Cardiac muscle cell (in vitro differentiated cells and primary cell): ENCODE data around the gene LTC4S. TPM values are rescaled to one million over a fixed set of nuclear protein-coding genes. Genes with fewer than 3 reads are reported as not detected.

Experiments
- DNase-seq, 2 donors: peaks; one replicate each; pipeline versions ENCODE4 v3.0.0 to v3.0.0-alpha.2; 2010 to 2017; ENCODE audit warnings: low read depth in 1 of 2, low spot score in 1 of 2
- H3K27ac ChIP-seq: fragments of 200-600 bp; sonication (generic); 2 replicates; pipeline ENCODE4 v1.5.1; 2016
- H3K27me3 ChIP-seq: fragments of 200-600 bp; sonication (generic); 2 replicates; pipeline ENCODE4 v1.6.0; 2016; ENCODE audit warnings: control low read depth
- H3K36me3 ChIP-seq: fragments of 200-600 bp; sonication (generic); 2 replicates; pipeline ENCODE4 v1.5.1; 2016; ENCODE audit warnings: control low read depth
- H3K4me1 ChIP-seq: fragments of 200-600 bp; sonication (generic); 2 replicates; pipeline ENCODE4 v1.8.1; 2017; ENCODE audit warnings: low read depth, mild to moderate bottlenecking, mixed run types
- H3K4me3 ChIP-seq: fragments of 200-600 bp; sonication (generic); 2 replicates; pipeline ENCODE4 v1.5.1; 2016; ENCODE audit warnings: mild to moderate bottlenecking
- H3K9me3 ChIP-seq: fragments of 200-600 bp; sonication (generic); 2 replicates; pipeline ENCODE4 v1.5.1; 2017; ENCODE audit warnings: low read depth, mild to moderate bottlenecking, control low read depth
- CTCF ChIP-seq: IDR thresholded peaks from 2 replicates; pipeline ENCODE4 v1.5.1; 2012; ENCODE audit warnings: low read depth, mild to moderate bottlenecking, low read length
- polyA plus RNA-seq: library from polyadenylated mRNA; unstranded; fragments of >200 nt; fragmentation: Nextera tagmentation; extraction: Ambion mirVana; gene quantifications from 2 replicates; pipeline ENCODE4 v1.2.1, GENCODE V29; 2016
- total RNA-seq: library from RNA; depleted of rRNA; stranded (reverse); fragments of >200 nt; gene quantifications from 2 replicates; pipeline ENCODE4 v1.2.3, GENCODE V29; 2016

Gene LTC4S
- total and polyA plus RNA-seq, 2 experiments from 2014 or later, result 5.3 to 14.0 TPM

- Histone ChIP-seq H3K9me3 (no peaks in the 10 kb centered on the region), H3K4me3 (no peak overlapping the region), H3K36me3 (peaks cover 56% of the 10 kb centered on the region), H3K4me1 (no peaks in the 10 kb centered on the region), H3K27ac (peak overlapping the region; percentile 6), H3K27me3 (no peaks in the 10 kb centered on the region)
- no peak for DNase-seq
- TF ChIP-seq CTCF, result no peak
These were observed 33.9 kb downstream of the LTC4S start for GRCh38 chr5:179827680-179828079.

DNA sequence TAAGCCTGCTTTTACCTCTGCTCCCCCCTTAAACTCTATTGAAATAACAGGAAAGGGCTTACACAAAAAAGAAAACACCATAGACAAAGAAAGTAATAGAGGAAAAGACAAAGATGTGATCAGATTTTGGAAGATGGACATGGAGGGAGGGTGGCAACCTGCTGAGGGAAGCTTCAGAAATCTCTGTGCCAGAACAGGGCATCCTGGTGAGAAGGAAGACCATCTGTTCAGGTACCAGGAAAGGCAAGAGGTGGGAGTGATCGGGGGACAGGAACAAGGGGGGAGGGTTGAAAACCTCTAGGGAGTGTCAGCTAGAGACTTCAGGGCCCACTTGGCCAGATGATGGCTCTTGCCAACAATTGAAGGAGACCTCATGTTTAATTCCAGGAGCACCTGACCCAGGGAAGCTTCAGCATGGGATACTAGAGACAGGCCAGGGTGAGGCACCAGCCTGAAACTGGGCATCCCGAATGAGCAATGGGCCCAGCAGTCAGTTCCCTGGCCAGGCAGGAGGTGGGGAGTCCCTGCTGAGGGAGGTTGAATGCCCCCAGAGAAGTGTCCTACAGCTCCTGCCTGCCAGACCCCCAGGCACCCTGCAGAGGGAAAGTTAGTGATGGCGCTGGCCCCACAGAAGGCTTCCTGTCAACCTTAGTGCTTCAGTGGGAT lies 35.1 kb downstream of the LTC4S start:
- Histone ChIP-seq H3K27ac (no peak overlapping the region), H3K4me1 (no peaks in the 10 kb centered on the region), H3K4me3 (no peak overlapping the region), H3K27me3 (no peaks in the 10 kb centered on the region), H3K9me3 (no peaks in the 10 kb centered on the region), H3K36me3 (peaks cover 64% of the 10 kb centered on the region)
- TF ChIP-seq CTCF, result no peak
- no peak for DNase-seq

- Histone ChIP-seq H3K36me3 (peaks cover 55% of the 10 kb centered on the region), H3K27me3 (no peaks in the 10 kb centered on the region), H3K9me3 (no peaks in the 10 kb centered on the region), H3K27ac (no peak overlapping the region), H3K4me1 (no peaks in the 10 kb centered on the region), H3K4me3 (no peak overlapping the region)
- TF ChIP-seq CTCF, result no peak
- DNase-seq, result no peak
These were observed 36.1 kb downstream of the LTC4S start for GRCh38 chr5:179829732-179830435.

DNA sequence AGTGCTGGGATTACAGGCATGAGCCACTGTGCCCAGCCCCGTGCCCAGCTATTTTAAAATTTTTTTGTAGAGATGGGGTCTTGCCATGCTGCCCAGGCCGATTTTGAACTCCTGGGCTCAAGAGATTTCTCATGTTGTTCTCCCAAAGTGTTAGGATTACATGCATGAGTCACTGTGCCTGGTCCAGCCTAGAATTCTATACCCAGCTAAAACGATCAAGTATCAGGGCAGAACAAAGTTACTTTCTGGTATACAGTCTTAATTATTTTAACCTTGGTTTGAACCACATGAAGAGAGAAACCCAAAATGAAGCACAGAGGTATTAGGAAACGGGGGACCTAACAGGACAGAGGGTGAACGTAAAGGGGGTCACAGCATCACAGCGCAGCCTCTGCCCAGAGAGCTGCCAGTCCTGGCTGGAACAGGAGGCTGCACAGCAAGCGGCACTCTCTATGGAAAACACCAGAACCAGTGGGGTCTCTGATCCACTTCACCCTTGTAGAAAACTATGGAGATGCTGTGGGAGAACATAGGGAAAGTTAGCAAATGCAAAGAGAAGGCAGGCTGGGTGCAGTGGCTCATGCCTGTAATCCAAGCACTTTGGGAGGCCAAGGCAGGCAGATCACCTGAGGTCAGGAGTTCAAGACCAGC lies 37.2 kb downstream of the LTC4S start:
- Histone ChIP-seq H3K27me3 (no peaks in the 10 kb centered on the region), H3K4me3 (no peak overlapping the region), H3K27ac (no peak overlapping the region), H3K4me1 (no peaks in the 10 kb centered on the region), H3K9me3 (no peaks in the 10 kb centered on the region), H3K36me3 (peaks cover 46% of the 10 kb centered on the region)
- no peak for DNase-seq
- no peak for TF ChIP-seq CTCF

DNA sequence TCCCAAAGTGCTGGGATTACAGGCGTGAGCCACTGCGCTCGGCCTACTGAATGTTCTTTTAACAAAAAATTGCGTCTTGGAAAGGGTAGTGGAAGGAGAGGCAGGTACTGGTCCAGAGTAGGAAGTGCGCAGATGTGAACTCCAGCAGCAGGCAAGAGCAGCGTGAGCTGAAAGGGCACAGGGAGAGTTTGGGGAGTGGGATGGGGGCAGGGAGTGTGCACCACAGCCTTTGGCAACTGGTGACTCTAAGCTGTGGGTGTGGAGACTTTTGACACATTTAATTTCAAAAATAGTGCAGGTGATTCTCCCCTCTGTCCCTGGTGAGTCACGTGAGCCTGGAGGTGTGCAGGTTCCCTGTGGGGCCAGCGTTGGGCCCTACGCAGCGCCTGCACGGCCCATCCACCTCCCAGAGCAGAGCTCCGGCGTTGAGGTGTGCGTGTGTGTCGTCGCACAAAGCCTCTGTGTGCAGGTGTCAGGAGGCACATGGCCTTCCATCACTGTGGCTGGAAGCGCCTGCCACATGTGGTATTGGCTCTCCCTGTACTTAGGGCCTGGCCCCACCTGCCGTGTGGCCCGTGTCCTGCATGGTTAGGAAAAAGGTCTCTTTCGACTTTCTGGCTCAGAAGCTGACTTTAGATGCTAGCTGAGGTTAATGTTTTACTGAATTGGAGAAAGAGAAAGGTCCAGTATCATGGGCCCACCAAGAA lies 38.4 kb downstream of the LTC4S start:
- Histone ChIP-seq H3K36me3 (peaks cover 54% of the 10 kb centered on the region), H3K4me1 (no peaks in the 10 kb centered on the region), H3K9me3 (no peaks in the 10 kb centered on the region), H3K27ac (no peak overlapping the region), H3K4me3 (no peak overlapping the region), H3K27me3 (no peaks in the 10 kb centered on the region)
- TF ChIP-seq CTCF, result no peak
- no peak for DNase-seq
